AG10803 (cell line): Measurements from ENCODE around the gene NSMCE1.

Experiments used
- DNase-seq: peaks from one replicate; pipeline ENCODE4 v3.0.0; 2010; ENCODE audit warnings: low read depth
- H3K4me3 ChIP-seq: 2 replicates; pipeline ENCODE4 v1.5.1; 2011; ENCODE audit warnings: mild to moderate bottlenecking, low read length, control low read depth
- CTCF ChIP-seq: conservative IDR thresholded peaks from 2 replicates; pipeline ENCODE4 v1.5.1; 2011; ENCODE audit warnings: mild to moderate bottlenecking, low read length, control low read depth, inconsistent platforms

NSMCE1 gene

DNA sequence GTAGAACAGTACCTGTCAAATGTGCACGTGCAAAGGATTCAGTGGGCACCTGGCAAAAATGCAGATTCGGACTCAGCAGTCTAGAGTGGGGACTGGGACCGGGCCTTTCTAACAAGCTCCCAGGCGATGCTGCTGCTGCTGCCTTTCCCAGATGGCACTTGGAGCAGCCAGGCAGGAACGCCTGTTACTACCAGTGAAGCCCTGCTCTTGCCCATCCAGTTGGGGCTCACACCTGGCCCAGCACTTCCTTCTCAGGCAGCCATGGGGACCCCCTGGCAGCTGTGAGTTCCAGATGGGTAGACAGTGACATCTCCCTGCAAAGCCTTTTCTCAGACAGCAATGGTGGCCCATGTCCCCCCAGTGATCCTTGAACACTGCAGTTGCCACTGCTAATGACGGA, 34.8 kb downstream of the NSMCE1 start:
- DNase-seq: no peak
- H3K4me3 ChIP-seq: no peak overlapping the region
- TF ChIP-seq CTCF: no peak

- no peak for DNase-seq
- no peak for TF ChIP-seq CTCF
- no peak overlapping the region for H3K4me3 ChIP-seq
Observed at GRCh38 chr16:27232901-27233625, 35.5 kb downstream of the NSMCE1 start.

DNA sequence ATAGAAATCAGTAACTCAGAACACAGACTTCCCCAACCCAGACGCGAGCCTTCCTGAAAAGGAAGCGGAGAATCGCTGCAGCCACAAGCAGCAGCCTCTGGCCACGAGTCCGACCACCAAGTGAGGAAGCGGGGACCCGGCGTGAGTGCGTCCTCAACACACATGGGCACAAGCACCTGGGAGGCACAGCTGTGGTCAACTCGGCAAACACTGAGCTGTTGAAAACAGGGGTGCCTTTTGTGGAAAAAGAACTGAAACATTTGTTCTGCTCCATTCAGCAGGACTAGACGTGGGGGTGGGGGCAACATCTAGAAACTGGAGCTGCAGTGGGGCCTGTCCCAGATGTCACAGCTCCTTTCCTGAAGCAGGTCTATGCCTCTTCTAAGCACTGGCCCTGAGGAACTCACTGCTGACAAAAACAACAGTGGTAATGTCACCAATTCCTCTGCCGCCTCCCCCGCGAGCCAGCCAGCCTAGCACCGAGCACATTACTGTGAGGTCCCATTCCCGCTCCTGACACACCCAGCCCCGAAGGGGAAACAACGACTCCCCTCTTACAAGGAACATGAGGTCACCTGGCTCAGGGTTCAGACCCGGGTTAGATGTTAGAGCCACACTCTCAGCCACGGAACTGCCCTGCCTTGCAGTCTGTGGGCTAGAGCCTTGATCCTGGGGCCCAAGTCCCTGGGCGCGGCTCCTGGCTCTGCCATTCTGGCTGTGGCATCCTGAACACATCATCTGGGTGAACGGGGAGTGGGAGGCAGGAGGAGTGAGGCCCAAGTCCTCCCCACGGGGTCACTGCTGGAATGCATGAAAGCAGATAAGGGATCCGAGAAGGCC, 36.3 kb downstream of the NSMCE1 start:
- TF ChIP-seq CTCF: no peak
- no peak for DNase-seq
- no peak overlapping the region for H3K4me3 ChIP-seq

DNA sequence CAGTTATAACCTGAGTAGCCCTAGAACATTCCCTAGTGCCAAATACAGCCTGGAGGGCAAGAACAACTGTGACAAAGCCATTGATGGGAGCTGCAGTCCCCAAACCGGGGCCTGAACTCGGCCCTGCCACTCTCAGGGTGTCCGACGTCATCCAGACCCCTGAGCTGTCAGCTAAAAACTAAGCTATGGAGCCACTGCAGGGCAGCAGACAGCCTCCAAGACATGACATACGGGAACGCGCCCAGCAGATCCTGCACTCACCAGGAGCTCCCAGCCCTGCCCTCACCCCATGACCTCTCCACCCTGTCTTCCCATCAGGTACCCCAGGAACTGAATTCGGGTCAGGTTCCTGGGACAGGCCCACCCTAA, 36.9 kb downstream of the NSMCE1 start:
- TF ChIP-seq CTCF: no peak
- no peak for DNase-seq

DNA sequence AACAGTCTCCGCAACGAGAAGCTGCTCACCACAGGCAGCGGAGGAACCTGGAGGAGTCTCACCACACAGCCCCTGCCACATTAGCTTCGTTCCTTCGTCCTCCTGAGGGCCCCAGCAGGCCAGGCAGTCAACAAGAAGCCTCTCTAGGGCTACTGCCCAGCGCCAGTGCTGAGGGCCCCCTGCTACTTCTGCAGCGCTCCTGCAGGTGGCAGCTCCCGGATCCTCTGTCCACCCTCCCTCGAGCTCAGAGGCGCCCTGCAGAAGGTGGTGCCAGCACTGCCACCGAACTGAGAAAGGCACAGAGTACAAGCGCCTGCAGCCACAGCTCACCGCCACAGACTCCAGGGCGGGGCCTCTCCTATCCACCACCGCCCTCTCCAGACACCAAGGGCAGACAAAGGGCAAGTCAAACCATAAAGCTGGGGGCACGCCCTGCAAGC, 38.0 kb downstream of the NSMCE1 start:
- no peak for DNase-seq
- H3K4me3 ChIP-seq: no peak overlapping the region
- no peak for TF ChIP-seq CTCF

More for the DNA sequence above, 36.9 kb downstream of the NSMCE1 start:
- no peak overlapping the region for H3K4me3 ChIP-seq

DNA sequence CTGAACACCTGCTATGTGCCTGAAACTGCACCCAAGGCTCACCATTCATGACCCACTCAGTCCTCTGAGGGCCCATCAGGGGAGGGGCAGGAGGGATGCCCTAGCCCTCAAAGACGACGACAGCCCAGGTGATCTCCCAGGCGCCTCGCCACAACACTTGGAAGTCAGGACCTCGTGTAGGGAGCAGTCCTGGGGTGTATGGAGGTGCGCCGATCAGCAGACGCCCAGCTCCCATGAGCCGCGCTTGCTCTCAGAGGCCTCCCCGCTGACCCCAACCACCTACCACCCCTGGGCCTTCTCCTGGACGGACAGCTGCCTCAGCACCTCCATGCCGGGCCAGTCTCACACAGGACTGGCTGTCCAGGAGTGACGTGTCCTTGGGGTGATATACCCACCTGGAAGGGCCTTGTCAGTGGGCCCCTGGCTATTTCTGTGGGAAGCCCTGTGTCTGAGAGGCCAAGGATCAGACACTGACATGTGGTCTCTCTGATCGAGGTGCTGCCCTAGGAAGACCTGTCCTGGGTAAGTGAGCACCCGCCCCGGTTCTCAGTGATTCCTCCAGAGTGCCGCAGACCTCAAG, 38.6 kb downstream of the NSMCE1 start:
- H3K4me3 ChIP-seq: no peak overlapping the region
- no peak for DNase-seq
- no peak for TF ChIP-seq CTCF
